ENCODE results near the gene FREM1.

FREM1 gene

DNA sequence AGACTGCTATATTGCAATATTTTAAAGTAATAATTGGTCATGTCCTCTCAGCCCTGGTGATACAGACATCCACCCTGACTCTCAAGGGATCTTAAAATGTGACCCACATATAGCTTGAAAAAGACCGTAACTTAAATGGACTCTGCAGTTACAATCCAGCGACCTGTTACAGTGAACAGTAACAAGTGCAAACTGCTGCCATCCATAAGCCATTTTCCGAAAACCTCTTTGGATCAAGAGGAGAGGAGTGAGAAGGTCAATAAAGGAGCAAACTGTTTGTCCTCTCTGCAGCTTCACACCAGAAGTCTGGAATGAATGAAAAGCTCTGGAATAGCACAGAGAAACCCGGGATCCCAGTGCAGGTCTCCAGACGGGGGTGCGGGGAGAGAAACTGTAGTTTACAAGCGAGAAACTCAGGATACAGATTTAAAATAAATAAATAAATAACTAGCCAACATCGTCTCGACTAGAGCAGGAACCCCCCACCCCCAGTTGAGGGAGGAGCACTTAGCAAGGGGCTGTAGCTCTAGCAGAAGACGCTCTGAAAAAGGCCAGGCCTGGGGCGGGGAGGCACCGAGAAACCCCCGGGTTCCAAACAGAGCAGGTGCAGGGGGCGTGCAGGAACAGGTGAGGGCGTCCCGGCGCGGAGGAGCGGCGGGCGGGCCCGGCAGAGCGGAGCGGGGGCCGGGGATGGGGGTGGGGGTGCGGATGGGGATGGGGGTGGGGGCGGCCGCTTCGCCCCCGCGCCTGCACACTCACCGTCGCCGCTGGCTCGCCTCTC is 217.6 kb downstream of the FREM1 start:
- peak; percentile 59 to 80 for DNase-seq

DNA sequence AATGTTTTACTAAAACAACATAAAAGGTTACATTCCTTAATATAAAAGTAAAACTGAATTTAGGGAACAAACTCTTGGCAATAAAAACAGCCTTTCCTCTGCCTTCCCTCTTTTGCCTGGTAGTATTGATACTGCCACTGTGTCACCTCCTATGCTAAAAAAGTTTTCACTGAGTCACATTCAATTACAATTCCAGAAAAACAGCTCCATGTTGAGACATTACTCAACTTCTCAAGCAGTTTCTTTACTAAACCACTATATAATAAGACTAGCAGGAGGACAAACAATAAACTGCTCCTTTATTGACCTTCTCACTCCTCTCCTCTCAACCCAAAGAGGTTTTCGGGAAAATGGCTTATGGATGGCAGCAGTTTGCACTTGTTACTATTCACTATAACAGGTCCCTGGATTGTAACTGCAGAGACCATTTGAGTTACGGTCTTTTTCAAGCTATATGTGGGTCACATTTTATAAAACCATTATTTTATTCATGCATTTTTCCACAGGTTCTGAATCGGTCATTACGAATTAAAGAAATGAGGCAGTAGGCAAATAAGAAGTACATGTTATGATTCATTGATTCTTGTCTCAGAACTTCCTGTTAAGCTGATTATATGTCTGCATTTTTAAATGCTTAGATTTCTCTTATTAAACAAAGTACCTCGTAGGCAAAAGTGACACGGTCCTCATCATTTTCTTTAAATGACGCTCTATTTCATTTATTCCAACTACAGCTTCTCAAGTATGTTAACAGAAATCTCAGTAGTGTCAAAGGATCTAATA is 219.1 kb downstream of the FREM1 start:
- DNase-seq, result peak in 1 of 2 experiments; percentile 18

DNA sequence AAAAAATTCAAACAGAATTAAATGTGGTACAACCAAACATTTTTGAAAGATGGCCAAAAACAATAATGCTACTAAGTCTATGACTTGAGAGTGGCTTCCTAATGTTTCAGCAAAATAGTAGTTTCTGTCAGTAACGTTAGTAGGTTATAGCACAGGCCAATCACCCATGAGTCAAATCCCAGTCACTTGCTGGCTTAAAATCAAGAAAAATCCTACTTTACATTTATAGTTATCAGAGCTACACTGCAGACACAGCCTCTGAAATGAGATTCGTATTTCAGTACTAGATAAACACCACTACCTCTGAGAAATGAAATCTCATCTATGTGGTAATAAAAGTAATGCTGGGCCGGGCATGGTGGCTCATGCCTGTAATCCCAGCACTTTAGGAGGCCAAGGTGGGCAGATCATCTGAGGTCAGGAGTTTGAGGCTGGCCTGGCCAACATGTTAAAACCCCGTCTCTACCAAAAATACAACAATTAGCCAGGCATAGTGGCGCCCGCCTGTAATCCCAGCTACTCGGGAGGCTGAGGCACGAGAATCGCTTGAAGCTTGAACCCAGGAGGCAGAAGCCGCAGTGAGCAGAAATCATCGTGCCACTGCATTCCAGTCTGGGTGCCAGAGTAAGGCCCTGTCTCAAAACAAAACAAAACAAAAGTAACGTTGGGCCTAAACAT is 223.0 kb downstream of the FREM1 start:
- no peak for DNase-seq

- DNase-seq, result no peak
These were observed 224.1 kb downstream of the FREM1 start for GRCh38 chr9:14686168-14686567.

All from NCI-H2081 (cell line).